SK-N-SH (cell line): Measurements from ENCODE around the gene ZCCHC2. TPM values are rescaled to one million over a fixed set of nuclear protein-coding genes. Genes with fewer than 3 reads are reported as not detected.

Experiments
- CTCF ChIA-PET: fragments of 300-600, 350-600 bp; formaldehyde crosslinking; extraction: SDS; loops from one replicate; lab custom pipeline; 2021; lab: Yijun Ruan, JAX
- POLR2A ChIA-PET: fragments of 350-600 bp; sonication (Branson Sonifier 250); formaldehyde crosslinking; extraction: SDS; loops from one replicate; lab custom pipeline; 2020; ENCODE audit warnings: antibody characterized with exemption, inconsistent platforms; lab: Yijun Ruan, JAX
- DNase-seq: peaks from one replicate; pipeline ENCODE4 v3.0.0; 2012
- H2AFZ ChIP-seq: fragments of 200-600 bp; sonication (generic); 2 replicates; pipeline ENCODE4 v1.8.1; 2016; ENCODE audit warnings: antibody characterized with exemption, mild to moderate bottlenecking, low read depth
- H3F3A ChIP-seq: fragments of 200-600 bp; sonication (generic); replicated peaks from 2 replicates; pipeline ENCODE3; 2016; ENCODE audit warnings: antibody characterized with exemption, mild to moderate bottlenecking; ENCODE audit not compliant: insufficient read depth
- H3K27ac ChIP-seq, 2 experiments: fragments of 200-500 bp in 1 of 2; fragments of 200-600 bp in 1 of 2; sonication (Bioruptor generic) in 1 of 2; sonication (generic), shearing (Covaris generic) in 1 of 2; 2 replicates each; pipeline versions ENCODE4 v1.5.1 to v1.6.1; 2014 to 2016; ENCODE audit warnings: low read depth in 2 of 2, inconsistent platforms in 1 of 2, low read length in 1 of 2, mild to moderate bottlenecking in 1 of 2, mixed read lengths in 1 of 2
- H3K27me3 ChIP-seq: fragments of 200-600 bp; sonication (generic), shearing (Covaris generic); 2 replicates; pipeline ENCODE4 v1.6.1; 2016; ENCODE audit warnings: mixed run types; ENCODE audit not compliant: insufficient read depth
- H3K36me3 ChIP-seq, 2 experiments: fragments of 200-500 bp in 1 of 2; fragments of 200-600 bp in 1 of 2; sonication (Bioruptor generic) in 1 of 2; sonication (generic) in 1 of 2; replicated peaks in 1 of 2; 2 replicates each; pipeline versions ENCODE3 to v1.5.1; 2014 to 2016; ENCODE audit warnings: low read length in 1 of 2, mild to moderate bottlenecking in 1 of 2; ENCODE audit not compliant: insufficient read depth in 2 of 2, control insufficient read depth in 1 of 2
- H3K4me1 ChIP-seq, 2 experiments: fragments of 200-500 bp in 1 of 2; fragments of 200-600 bp in 1 of 2; sonication (Bioruptor generic) in 1 of 2; sonication (generic), shearing (Covaris generic) in 1 of 2; 2 replicates each; pipeline versions ENCODE4 v1.5.1 to v1.6.1; 2014 to 2016; ENCODE audit warnings: low read depth in 1 of 2, low read length in 1 of 2, mixed run types in 1 of 2; ENCODE audit not compliant: insufficient read depth in 2 of 2, control insufficient read depth in 1 of 2
- H3K4me2 ChIP-seq: fragments of 200-600 bp; sonication (generic), shearing (Covaris generic); 2 replicates; pipeline ENCODE4 v1.6.1; 2017; ENCODE audit warnings: mixed run types
- H3K4me3 ChIP-seq, 2 experiments: fragments of 200-500 bp in 1 of 2; fragments of 200-600 bp in 1 of 2; sonication (Bioruptor generic) in 1 of 2; sonication (generic), shearing (Covaris generic) in 1 of 2; 2 replicates each; pipeline versions ENCODE4 v1.5.1 to v1.8.1; 2014 to 2016; ENCODE audit warnings: low read depth in 2 of 2, inconsistent platforms in 1 of 2, low read length in 1 of 2, mild to moderate bottlenecking in 1 of 2, mixed read lengths in 1 of 2, moderate library complexity in 1 of 2
- H3K79me2 ChIP-seq: fragments of 200-600 bp; sonication (generic); 2 replicates; pipeline ENCODE4 v1.8.1; 2017; ENCODE audit warnings: mild to moderate bottlenecking; ENCODE audit not compliant: insufficient read depth
- H3K9ac ChIP-seq: fragments of 200-600 bp; sonication (generic); 2 replicates; pipeline ENCODE4 v1.6.1; 2017; ENCODE audit warnings: mixed run types
- H3K9me2 ChIP-seq: fragments of 200-600 bp; sonication (generic); 2 replicates; pipeline ENCODE4 v1.6.1; 2017; ENCODE audit warnings: mixed run types
- H3K9me3 ChIP-seq: fragments of 200-600 bp; sonication (generic); 2 replicates; pipeline ENCODE4 v1.6.1; 2017; ENCODE audit warnings: mixed run types, mild to moderate bottlenecking, moderate library complexity
- H4K20me1 ChIP-seq: fragments of 200-600 bp; sonication (generic); 2 replicates; pipeline ENCODE4 v1.6.1; 2017; ENCODE audit warnings: mild to moderate bottlenecking, mixed run types; ENCODE audit not compliant: insufficient read depth
- CHD2 ChIP-seq: fragments of 150-350 bp; IDR thresholded peaks from 2 replicates; pipeline ENCODE4 v1.6.1; 2018; ENCODE audit warnings: low read length; ENCODE audit not compliant: partially characterized antibody
- ELF1 ChIP-seq: IDR thresholded peaks from 2 replicates; pipeline ENCODE4 v1.4.0; 2012
- FOXJ3 ChIP-seq: sonication (generic); formaldehyde crosslinking; IDR thresholded peaks from 2 replicates; pipeline ENCODE4 v1.5.1; 2020; ENCODE audit warnings: mild to moderate bottlenecking, missing genetic modification reagents
- FOXM1 ChIP-seq: IDR thresholded peaks from 2 replicates; pipeline ENCODE4 v1.4.0; 2012; ENCODE audit warnings: low read depth, mild to moderate bottlenecking
- GATA2 ChIP-seq: sonication (generic); formaldehyde crosslinking; IDR thresholded peaks from 2 replicates; pipeline ENCODE4 v1.5.0; 2020; ENCODE audit warnings: mild to moderate bottlenecking, missing genetic modification reagents
- JUND ChIP-seq: IDR thresholded peaks from 2 replicates; pipeline ENCODE4 v1.4.0; 2012
- NFIC ChIP-seq: IDR thresholded peaks from 2 replicates; pipeline ENCODE4 v1.4.0; 2012; ENCODE audit warnings: borderline replicate concordance
- NRF1 ChIP-seq: IDR thresholded peaks from 2 replicates; pipeline ENCODE4 v1.6.1; 2012; ENCODE audit warnings: low read depth, mild to moderate bottlenecking, low read length
- RCOR1 ChIP-seq: fragments of 150-350 bp; IDR thresholded peaks from 2 replicates; pipeline ENCODE4 v1.6.1; 2017; ENCODE audit warnings: antibody characterized with exemption, low read length
- RXRA ChIP-seq: IDR thresholded peaks from 2 replicates; pipeline ENCODE4 v1.4.0; 2012; ENCODE audit warnings: low read depth, mild to moderate bottlenecking, borderline replicate concordance
- SIN3A ChIP-seq: IDR thresholded peaks from 2 replicates; pipeline ENCODE4 v1.6.1; 2012; ENCODE audit warnings: low read depth, mild to moderate bottlenecking, low read length, moderate library complexity, borderline replicate concordance
- SMC3 ChIP-seq: IDR thresholded peaks from 2 replicates; pipeline ENCODE4 v1.6.1; 2012; ENCODE audit warnings: low read depth, low read length, improper control_type of control experiment
- TAF1 ChIP-seq: IDR thresholded peaks from 2 replicates; pipeline ENCODE4 v1.6.1; 2012; ENCODE audit warnings: low read depth, mild to moderate bottlenecking, low read length, moderate library complexity, borderline replicate concordance
- TCF12 ChIP-seq: IDR thresholded peaks from 2 replicates; pipeline ENCODE4 v1.4.0; 2012
- YY1 ChIP-seq: IDR thresholded peaks from 2 replicates; pipeline ENCODE4 v1.4.0; 2012; ENCODE audit warnings: low read depth, mild to moderate bottlenecking
- WGBS: methylation state at CpG from one replicate; pipeline ENCODE4 v1.1.6; 2017; ENCODE audit warnings: low lambda C conversion rate; 5-methylcytosine and 5-hydroxymethylcytosine counted together
- polyA plus RNA-seq, 3 experiments: library from polyadenylated mRNA; depleted of rRNA; stranded (reverse); fragments of >200 nt; gene quantifications; 2 replicates each; pipeline ENCODE4 v1.2.3, GENCODE V29; 2012
- TF ChIP-seq, protein P1 (sequence below): IDR thresholded peaks from 2 replicates; pipeline ENCODE4 v1.4.0; 2012; ENCODE audit warnings: low read depth
- TF ChIP-seq, protein P2 (sequence below): fragments of 150-350 bp; IDR thresholded peaks from 2 replicates; pipeline ENCODE4 v1.6.1; 2016; ENCODE audit warnings: mild to moderate bottlenecking, low read depth, low read length
- TF ChIP-seq, protein P3 (sequence below): IDR thresholded peaks from 2 replicates; pipeline ENCODE4 v1.4.0; 2012; ENCODE audit warnings: low read depth, borderline replicate concordance
- TF ChIP-seq, protein P4 (sequence below): IDR thresholded peaks from 2 replicates; pipeline ENCODE4; 2012

The ZCCHC2 gene
- polyA plus RNA-seq, 1 of the 3 experiments (the other 2 are of a cell fraction): 7.3 TPM

DNA sequence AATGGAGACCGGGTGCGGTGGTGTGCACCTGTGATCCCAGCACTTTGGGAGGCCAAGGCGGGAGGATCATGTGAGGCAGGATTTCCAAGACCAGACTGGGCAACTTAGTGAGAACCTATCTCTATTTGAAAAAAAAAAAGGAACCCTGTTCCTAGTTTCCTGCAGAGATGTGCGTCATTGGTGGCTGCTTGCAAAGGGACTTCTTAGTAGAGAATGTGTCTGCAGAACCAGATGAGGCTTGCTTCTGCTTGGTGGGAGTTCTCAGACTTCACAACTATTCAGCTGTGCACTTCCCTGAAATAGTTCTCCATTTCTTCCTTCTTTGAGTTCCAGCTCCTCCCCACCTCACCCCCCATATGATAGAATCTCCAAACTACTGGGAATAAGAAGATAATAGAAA is 22.3 kb downstream of the ZCCHC2 start:
- Histone ChIP-seq H3K36me3 (peaks cover 15 to 55% of the 10 kb centered on the region in 2 experiments), H4K20me1 (no peaks in the 10 kb centered on the region), H3K27me3 (no peaks in the 10 kb centered on the region), H3K9me2 (no peaks in the 10 kb centered on the region; the same call in 1 of the 2 replicates), H3K9me3 (no peaks in the 10 kb centered on the region), H3K4me1 (no peaks in the 10 kb centered on the region), H3F3A (no peaks in the 10 kb centered on the region), H3K9ac (no peak overlapping the region), H3K79me2 (no peaks in the 10 kb centered on the region), H3K27ac (no peak overlapping the region), H3K4me3 (no peak overlapping the region), H3K4me2 (no peak overlapping the region), H2AFZ (no peak overlapping the region)
- DNase-seq: no peak
- TF ChIP-seq CHD2 (no peak), NRF1 (no peak), NFIC (no peak), TCF12 (no peak), FOXM1 (no peak), TAF1 (no peak), SMC3 (no peak), ELF1 (no peak), GATA2 (CRISPR knock-in tag) (no peak), RXRA (no peak), YY1 (no peak), RCOR1 (no peak), SIN3A (no peak), FOXJ3 (CRISPR knock-in tag) (no peak), JUND (no peak)
- TF ChIP-seq, protein P1, sequence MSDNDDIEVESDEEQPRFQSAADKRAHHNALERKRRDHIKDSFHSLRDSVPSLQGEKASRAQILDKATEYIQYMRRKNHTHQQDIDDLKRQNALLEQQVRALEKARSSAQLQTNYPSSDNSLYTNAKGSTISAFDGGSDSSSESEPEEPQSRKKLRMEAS: no peak
- TF ChIP-seq, protein P2, sequence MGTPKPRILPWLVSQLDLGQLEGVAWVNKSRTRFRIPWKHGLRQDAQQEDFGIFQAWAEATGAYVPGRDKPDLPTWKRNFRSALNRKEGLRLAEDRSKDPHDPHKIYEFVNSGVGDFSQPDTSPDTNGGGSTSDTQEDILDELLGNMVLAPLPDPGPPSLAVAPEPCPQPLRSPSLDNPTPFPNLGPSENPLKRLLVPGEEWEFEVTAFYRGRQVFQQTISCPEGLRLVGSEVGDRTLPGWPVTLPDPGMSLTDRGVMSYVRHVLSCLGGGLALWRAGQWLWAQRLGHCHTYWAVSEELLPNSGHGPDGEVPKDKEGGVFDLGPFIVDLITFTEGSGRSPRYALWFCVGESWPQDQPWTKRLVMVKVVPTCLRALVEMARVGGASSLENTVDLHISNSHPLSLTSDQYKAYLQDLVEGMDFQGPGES: no peak
- TF ChIP-seq, protein P3, sequence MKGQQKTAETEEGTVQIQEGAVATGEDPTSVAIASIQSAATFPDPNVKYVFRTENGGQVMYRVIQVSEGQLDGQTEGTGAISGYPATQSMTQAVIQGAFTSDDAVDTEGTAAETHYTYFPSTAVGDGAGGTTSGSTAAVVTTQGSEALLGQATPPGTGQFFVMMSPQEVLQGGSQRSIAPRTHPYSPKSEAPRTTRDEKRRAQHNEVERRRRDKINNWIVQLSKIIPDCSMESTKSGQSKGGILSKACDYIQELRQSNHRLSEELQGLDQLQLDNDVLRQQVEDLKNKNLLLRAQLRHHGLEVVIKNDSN: no peak
- TF ChIP-seq, protein P4, sequence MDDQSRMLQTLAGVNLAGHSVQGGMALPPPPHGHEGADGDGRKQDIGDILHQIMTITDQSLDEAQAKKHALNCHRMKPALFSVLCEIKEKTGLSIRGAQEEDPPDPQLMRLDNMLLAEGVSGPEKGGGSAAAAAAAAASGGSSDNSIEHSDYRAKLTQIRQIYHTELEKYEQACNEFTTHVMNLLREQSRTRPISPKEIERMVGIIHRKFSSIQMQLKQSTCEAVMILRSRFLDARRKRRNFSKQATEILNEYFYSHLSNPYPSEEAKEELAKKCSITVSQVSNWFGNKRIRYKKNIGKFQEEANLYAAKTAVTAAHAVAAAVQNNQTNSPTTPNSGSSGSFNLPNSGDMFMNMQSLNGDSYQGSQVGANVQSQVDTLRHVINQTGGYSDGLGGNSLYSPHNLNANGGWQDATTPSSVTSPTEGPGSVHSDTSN: no peak
- ChIA-PET POLR2A (no interaction called here), CTCF (interaction anchor here (1.0 kb wide), 1 partner anchor 16 kb away, joined by 3 read pairs; no protein-coding TSS in a partner anchor)
- WGBS: 100% methylated on average over 4 of the region's 4 CpGs
